HG03439 (cell line): ENCODE results near the gene LCE3B.

Source experiments
- ATAC-seq: cut with Tn5 transposase; IDR thresholded peaks from one replicate; pipeline ENCODE4 v1.9.1; 2021; ENCODE audit warnings: mild to moderate bottlenecking, moderate library complexity; ENCODE audit not compliant: unreplicated experiment

Gene LCE3B

GRCh38 chr1:152657677-152658076 lies 44.1 kb downstream of the LCE3B start:
- ATAC-seq: no peak

GRCh38 chr1:152658649-152659048 lies 45.0 kb downstream of the LCE3B start:
- no peak for ATAC-seq

DNA sequence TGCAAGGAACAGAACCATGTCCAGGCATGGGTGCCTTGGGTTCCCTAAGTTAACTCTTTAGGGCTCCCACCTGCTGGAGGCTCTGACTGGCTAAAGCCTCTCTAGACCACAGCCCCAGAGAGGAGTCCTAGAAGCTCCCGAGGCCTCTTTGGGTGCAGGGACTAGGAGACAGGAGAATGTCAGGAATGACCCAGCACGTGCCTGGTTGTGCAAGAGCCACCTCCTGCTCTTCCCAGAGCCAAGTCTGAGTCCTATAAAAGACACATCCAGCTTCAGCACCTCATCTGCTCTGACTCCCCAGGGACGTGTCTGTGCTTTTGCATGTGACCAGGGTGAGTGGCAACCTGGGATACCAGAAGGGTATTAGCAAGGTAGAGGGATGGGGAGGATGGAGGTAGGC lies 49.5 kb downstream of the LCE3B start, which contains the start of gene LCE2D:
LCE2D (plus strand) TSS at position 283 of the 400 bp plus-strand sequence. CDS start 726 bp downstream, outside the sequence.
- ATAC-seq: no peak
